ENCODE data around the gene SCGB3A2.

The SCGB3A2 gene

GRCh38 chr5:147901599-147902039, 23.1 kb downstream of the SCGB3A2 start:
- no peak overlapping the region for H3K4me3 ChIP-seq (ENCODE audit: low read length)
- H3K36me3 ChIP-seq (ENCODE audit: control insufficient read depth, low read length) = no peaks in the 10 kb centered on the region
- H3K9me3 ChIP-seq (ENCODE audit: control insufficient read depth, insufficient read depth, low read length) = no peaks in the 10 kb centered on the region
- H3K27me3 ChIP-seq (ENCODE audit: control insufficient read depth, low read length) = peaks cover 3% of the 10 kb centered on the region; the same call in 1 of the 2 replicates
- no peak overlapping the region for H3K4me2 ChIP-seq (ENCODE audit: low read length)
- H3K9me2 ChIP-seq (replicated peaks; ENCODE audit: control insufficient read depth, low read length) = no peaks in the 10 kb centered on the region
- no peaks in the 10 kb centered on the region for H3F3A ChIP-seq (ENCODE audit: control insufficient read depth, insufficient read depth)
- H3K4me1 ChIP-seq (ENCODE audit: control insufficient read depth, low read length) = no peaks in the 10 kb centered on the region
- no peaks in the 10 kb centered on the region for H4K20me1 ChIP-seq (ENCODE audit: control insufficient read depth, insufficient read depth, low read depth, low read length)
- H3K79me2 ChIP-seq (ENCODE audit: control insufficient read depth, low read length) = no peaks in the 10 kb centered on the region
- H3K27ac ChIP-seq (ENCODE audit: low read depth, low read length) = no peak overlapping the region
- no peak for TF ChIP-seq CTCF (IDR thresholded peaks at IDR 0.05; ENCODE audit: low read depth, low read length, poor library complexity, severe bottlenecking)
- no peak for TF ChIP-seq EZH2phosphoT487 (IDR thresholded peaks at IDR 0.05; ENCODE audit: borderline replicate concordance, low read length)

GRCh38 chr5:147902609-147903115, 24.2 kb downstream of the SCGB3A2 start:
- no peaks in the 10 kb centered on the region for H3K4me1 ChIP-seq (ENCODE audit: control insufficient read depth, low read length)
- no peak for TF ChIP-seq EZH2phosphoT487 (IDR thresholded peaks at IDR 0.05; ENCODE audit: borderline replicate concordance, low read length)
- no peak for TF ChIP-seq CTCF (IDR thresholded peaks at IDR 0.05; ENCODE audit: low read depth, low read length, poor library complexity, severe bottlenecking)
- H3K27me3 ChIP-seq (ENCODE audit: control insufficient read depth, low read length) = peaks cover 3% of the 10 kb centered on the region; the same call in 1 of the 2 replicates
- H3K9me3 ChIP-seq (ENCODE audit: control insufficient read depth, insufficient read depth, low read length) = no peaks in the 10 kb centered on the region
- H3K4me3 ChIP-seq (ENCODE audit: low read length) = no peak overlapping the region
- no peaks in the 10 kb centered on the region for H4K20me1 ChIP-seq (ENCODE audit: control insufficient read depth, insufficient read depth, low read depth, low read length)
- H3K9me2 ChIP-seq (replicated peaks; ENCODE audit: control insufficient read depth, low read length) = no peaks in the 10 kb centered on the region
- no peaks in the 10 kb centered on the region for H3K79me2 ChIP-seq (ENCODE audit: control insufficient read depth, low read length)
- H3K4me2 ChIP-seq (ENCODE audit: low read length) = no peak overlapping the region
- H3F3A ChIP-seq (ENCODE audit: control insufficient read depth, insufficient read depth) = no peaks in the 10 kb centered on the region
- no peak overlapping the region for H3K27ac ChIP-seq (ENCODE audit: low read depth, low read length)
- no peaks in the 10 kb centered on the region for H3K36me3 ChIP-seq (ENCODE audit: control insufficient read depth, low read length)

DNA sequence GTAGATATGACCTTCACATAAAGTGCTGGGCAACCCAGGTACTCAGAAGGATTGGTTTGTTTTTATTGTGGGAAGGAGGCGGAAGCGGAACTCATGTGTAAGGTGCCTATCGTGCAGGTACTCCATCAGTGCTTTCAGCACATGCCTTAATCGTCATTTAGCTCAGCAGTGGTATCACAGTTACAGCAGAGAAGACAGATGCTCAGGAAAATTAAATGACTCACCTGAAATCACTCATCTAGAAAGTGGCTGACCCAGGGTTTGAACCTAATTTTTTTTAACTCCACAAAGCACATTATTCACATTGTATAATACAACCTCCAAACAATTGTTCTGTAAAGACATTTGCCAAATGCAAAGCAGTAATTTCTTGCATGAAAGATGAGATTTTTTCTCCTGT, 25.6 kb downstream of the SCGB3A2 start:
- no peaks in the 10 kb centered on the region for H3K4me1 ChIP-seq (ENCODE audit: control insufficient read depth, low read length)
- H3K79me2 ChIP-seq (ENCODE audit: control insufficient read depth, low read length) = no peaks in the 10 kb centered on the region
- H3K9me3 ChIP-seq (ENCODE audit: control insufficient read depth, insufficient read depth, low read length) = no peaks in the 10 kb centered on the region
- no peaks in the 10 kb centered on the region for H3K36me3 ChIP-seq (ENCODE audit: control insufficient read depth, low read length)
- no peaks in the 10 kb centered on the region for H3K9me2 ChIP-seq (replicated peaks; ENCODE audit: control insufficient read depth, low read length)
- no peak overlapping the region for H3K4me2 ChIP-seq (ENCODE audit: low read length)
- TF ChIP-seq CTCF (IDR thresholded peaks at IDR 0.05; ENCODE audit: low read depth, low read length, poor library complexity, severe bottlenecking) (no peak), EZH2phosphoT487 (IDR thresholded peaks at IDR 0.05; ENCODE audit: borderline replicate concordance, low read length) (no peak)
- peaks cover 3% of the 10 kb centered on the region; the same call in 1 of the 2 replicates for H3K27me3 ChIP-seq (ENCODE audit: control insufficient read depth, low read length)
- H4K20me1 ChIP-seq (ENCODE audit: control insufficient read depth, insufficient read depth, low read depth, low read length) = no peaks in the 10 kb centered on the region
- no peak overlapping the region for H3K27ac ChIP-seq (ENCODE audit: low read depth, low read length)
- no peak overlapping the region for H3K4me3 ChIP-seq (ENCODE audit: low read length)
- H3F3A ChIP-seq (ENCODE audit: control insufficient read depth, insufficient read depth) = no peaks in the 10 kb centered on the region

Measured in DOHH2 (cell line).